Activated CD4-positive, alpha-beta memory T cell treated with anti-CD3 and anti-CD28 coated beads, Interleukin-2, amount 10 ng/mL, durations not matched to agents 7 days and 5 days (primary cell): ENCODE results near the gene LAMA4. TPM values are rescaled to one million over a fixed set of nuclear protein-coding genes. Genes with fewer than 3 reads are reported as not detected.

Source experiments
- CTCF ChIA-PET: fragments of 350-600 bp; sonication (Branson Sonifier 250); formaldehyde crosslinking; loops from one replicate; lab custom pipeline; 2021; ENCODE audit warnings: antibody characterized with exemption, inconsistent platforms; lab: Charles Lee
- POLR2A ChIA-PET: fragments of 350-600 bp; sonication (Branson Sonifier 250); formaldehyde crosslinking; loops from one replicate; lab custom pipeline; 2021; ENCODE audit warnings: antibody characterized with exemption; lab: Charles Lee
- DNase-seq: peaks from one replicate; pipeline ENCODE4 v3.0.0-alpha.2; 2020
- H3K27ac Mint-ChIP-seq: one replicate; pipeline ENCODE4 v1.8.0; 2021; ENCODE audit warnings: mild to moderate bottlenecking, mixed read lengths
- H3K27me3 Mint-ChIP-seq: one replicate; pipeline ENCODE4 v1.8.0; 2021; ENCODE audit warnings: mixed read lengths
- H3K36me3 Mint-ChIP-seq: one replicate; pipeline ENCODE4 v1.8.0; 2021; ENCODE audit warnings: low read depth, mixed read lengths
- H3K4me1 Mint-ChIP-seq: one replicate; pipeline ENCODE4 v1.8.0; 2021; ENCODE audit warnings: mixed read lengths
- H3K4me3 Mint-ChIP-seq: one replicate; pipeline ENCODE4 v1.8.0; 2021; ENCODE audit warnings: mild to moderate bottlenecking, mixed read lengths
- H3K9me3 Mint-ChIP-seq: one replicate; pipeline ENCODE4 v1.8.0; 2021; ENCODE audit warnings: mixed read lengths
- total RNA-seq, 2 experiments: library from RNA; stranded (reverse); gene quantifications; one replicate each; pipeline ENCODE4 v1.2.3, GENCODE V29; 2021

The LAMA4 gene
- total RNA-seq, 2 experiments from 2014 or later = not detected

DNA sequence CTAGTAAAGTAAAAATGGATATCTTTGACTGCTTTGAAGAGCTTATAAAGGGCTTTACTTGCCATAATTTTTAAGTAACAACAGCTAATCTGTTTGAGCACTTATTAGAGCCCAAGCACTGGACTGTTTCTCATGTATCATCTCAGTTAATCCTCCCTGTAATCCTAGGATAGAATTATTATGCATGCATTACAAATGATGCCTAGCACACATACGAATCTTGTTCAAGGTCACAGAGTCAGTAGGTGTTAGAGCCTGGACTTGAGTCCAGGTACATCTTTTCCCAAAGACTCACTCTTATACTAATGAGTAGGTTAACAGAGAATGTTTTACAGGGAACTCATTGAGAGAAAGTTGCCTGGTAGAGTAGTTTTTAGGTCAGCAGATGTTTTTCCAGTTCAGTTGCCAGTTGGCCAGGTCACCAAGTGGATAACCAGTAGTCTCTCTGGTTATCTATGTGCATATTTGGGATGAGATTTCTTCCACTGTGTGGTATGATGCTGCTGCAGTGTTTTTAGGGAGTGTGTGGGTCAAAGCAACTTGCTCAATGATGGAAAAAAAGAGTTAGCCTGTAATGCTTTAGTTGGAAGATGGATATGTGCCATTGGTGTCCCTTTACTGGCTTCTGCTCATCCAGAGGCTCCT, 32.3 kb upstream of the LAMA4 start:
- H3K9me3 Mint-ChIP-seq = peaks cover 3% of the 10 kb centered on the region
- CTCF ChIA-PET = interaction anchor here (0.6 to 1.2 kb wide), 3 partner anchors 10 to 1311 kb away, joined by 3 to 7 read pairs (median 4); no protein-coding TSS in a partner anchor
- peaks cover 66% of the 10 kb centered on the region for H3K27me3 Mint-ChIP-seq
- no peaks in the 10 kb centered on the region for H3K36me3 Mint-ChIP-seq
- H3K27ac Mint-ChIP-seq = no peak overlapping the region
- POLR2A ChIA-PET = interaction anchor here (2.0 kb wide), 1 partner anchor 51 kb away, joined by 10 read pairs; no protein-coding TSS in a partner anchor
- H3K4me1 Mint-ChIP-seq = peaks cover 37% of the 10 kb centered on the region
- H3K4me3 Mint-ChIP-seq = no peak overlapping the region
- no peak for DNase-seq

DNA sequence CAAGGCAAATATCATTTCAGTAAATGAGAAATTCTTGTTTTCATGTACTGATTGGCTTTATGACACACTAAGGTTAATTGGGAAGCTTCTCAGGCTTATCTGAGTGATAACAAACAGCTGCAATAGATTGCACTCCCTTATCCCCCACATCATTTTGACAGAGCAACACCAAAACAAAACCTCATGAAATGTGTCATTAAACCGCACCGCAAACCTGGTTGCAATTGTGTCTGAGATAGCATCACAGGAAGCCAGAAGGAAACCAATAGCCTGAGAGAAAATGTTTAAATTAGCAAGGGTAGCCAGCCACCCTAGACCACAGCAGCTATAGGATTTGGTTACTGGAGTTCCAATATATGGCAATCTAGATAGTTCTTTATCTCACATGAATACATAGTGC, 31.6 kb upstream of the LAMA4 start:
- DNase-seq = peak; percentile 81
- Mint-ChIP-seq H3K36me3 (no peaks in the 10 kb centered on the region), H3K27ac (no peak overlapping the region), H3K9me3 (peaks cover 3% of the 10 kb centered on the region), H3K27me3 (peaks cover 68% of the 10 kb centered on the region), H3K4me3 (no peak overlapping the region), H3K4me1 (peaks cover 37% of the 10 kb centered on the region)
- ChIA-PET POLR2A (interaction anchor here (0.9 to 2.0 kb wide), 3 partner anchors 19 to 64 kb away, joined by 3 to 10 read pairs (median 3); no protein-coding TSS in a partner anchor), CTCF (interaction anchor here (0.6 to 1.5 kb wide), 5 partner anchors 9 to 1310 kb away, joined by 3 to 7 read pairs (median 3); no protein-coding TSS in a partner anchor)

DNA sequence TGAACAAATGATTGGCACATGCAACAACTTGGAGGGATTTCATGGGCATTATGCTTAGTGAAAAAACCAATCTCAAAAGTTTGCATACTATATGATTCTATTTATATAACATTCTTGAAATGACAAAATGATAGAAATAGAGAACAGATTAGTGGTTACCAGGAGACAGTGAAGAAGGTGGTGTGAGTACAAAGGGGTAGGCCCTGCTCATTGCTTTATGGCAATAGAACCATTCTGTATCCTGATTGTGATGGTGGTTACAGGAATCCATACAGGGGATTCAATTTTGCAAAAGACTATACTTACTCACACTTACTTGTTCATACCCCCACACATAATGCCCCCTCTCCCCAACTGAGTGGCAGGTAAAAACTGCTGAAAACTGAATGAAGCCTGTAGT, 30.2 kb upstream of the LAMA4 start:
- peaks cover 37% of the 10 kb centered on the region for H3K4me1 Mint-ChIP-seq
- CTCF ChIA-PET = interaction anchor here (0.8 to 1.5 kb wide), 2 partner anchors 10 to 241 kb away, joined by 3 to 6 read pairs; no protein-coding TSS in a partner anchor
- H3K27me3 Mint-ChIP-seq = peaks cover 68% of the 10 kb centered on the region
- no peak overlapping the region for H3K4me3 Mint-ChIP-seq
- H3K27ac Mint-ChIP-seq = no peak overlapping the region
- no peak for DNase-seq
- POLR2A ChIA-PET = no interaction called here
- no peaks in the 10 kb centered on the region for H3K36me3 Mint-ChIP-seq
- H3K9me3 Mint-ChIP-seq = peaks cover 3% of the 10 kb centered on the region

DNA sequence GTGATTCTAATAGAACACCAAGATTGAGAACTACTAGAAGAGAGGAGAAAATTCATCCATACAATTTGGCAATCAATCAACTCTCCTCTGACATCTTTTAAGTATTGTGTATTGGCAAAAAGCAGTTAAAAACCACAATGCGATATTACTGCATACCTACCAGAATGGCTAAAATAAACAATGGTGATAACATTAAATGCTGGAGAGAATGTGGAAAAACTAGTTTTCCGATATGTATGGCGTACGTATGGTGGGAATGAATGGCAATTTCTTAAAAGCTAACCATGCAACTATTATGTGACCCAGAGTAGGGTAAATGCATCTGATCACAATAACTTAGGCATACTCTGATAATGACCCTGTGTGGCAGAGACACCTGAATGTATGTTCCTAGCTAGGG, 29.3 kb upstream of the LAMA4 start:
- CTCF ChIA-PET = interaction anchor here (0.8 kb wide), 1 partner anchor 240 kb away, joined by 6 read pairs; no protein-coding TSS in a partner anchor
- peaks cover 3% of the 10 kb centered on the region for H3K9me3 Mint-ChIP-seq
- H3K4me3 Mint-ChIP-seq = no peak overlapping the region
- H3K36me3 Mint-ChIP-seq = no peaks in the 10 kb centered on the region
- H3K4me1 Mint-ChIP-seq = peaks cover 37% of the 10 kb centered on the region
- H3K27ac Mint-ChIP-seq = no peak overlapping the region
- POLR2A ChIA-PET = no interaction called here
- no peak for DNase-seq
- H3K27me3 Mint-ChIP-seq = peaks cover 69% of the 10 kb centered on the region

DNA sequence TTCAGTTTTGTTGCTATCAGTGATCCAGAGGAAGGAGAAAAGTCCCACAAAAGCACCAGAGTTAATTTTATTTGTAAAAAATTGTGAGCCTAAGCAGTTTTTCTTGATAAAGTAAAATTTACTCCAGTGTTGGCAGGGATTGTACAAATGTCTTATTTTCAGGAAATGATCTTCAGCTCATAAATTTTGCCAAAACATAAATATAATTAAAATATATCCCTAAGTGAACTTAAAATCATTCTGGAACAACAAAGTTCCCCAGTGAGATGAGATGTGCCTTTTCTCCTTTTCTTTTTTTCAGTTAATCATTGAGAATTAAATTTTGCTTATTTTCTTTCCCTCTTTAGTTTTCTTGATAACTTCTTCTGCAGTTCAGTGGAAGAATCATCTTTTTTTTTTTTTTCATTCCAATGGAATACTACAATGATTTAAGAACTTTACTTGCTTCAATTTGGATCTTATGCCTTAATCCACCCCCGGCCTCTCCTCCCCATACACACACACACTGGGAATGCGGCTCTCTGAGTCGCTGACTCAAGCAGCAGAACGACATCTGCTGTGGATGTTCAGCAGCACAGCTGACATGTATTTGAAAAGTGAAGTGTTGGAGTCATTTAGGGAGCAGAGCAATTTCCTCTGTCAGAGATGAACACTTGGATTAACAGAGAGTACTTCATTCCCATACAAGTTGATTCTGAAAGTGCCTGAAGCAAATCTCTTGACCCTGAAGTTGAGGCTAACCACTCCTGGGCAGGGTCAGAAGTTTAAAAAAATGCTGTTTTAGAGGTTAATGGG, 27.7 kb upstream of the LAMA4 start:
- peaks cover 68% of the 10 kb centered on the region for H3K27me3 Mint-ChIP-seq
- H3K4me1 Mint-ChIP-seq = peaks cover 28% of the 10 kb centered on the region
- H3K4me3 Mint-ChIP-seq = no peak overlapping the region
- CTCF ChIA-PET = no interaction called here
- no peaks in the 10 kb centered on the region for H3K36me3 Mint-ChIP-seq
- no peak overlapping the region for H3K27ac Mint-ChIP-seq
- no peaks in the 10 kb centered on the region for H3K9me3 Mint-ChIP-seq
- no peak for DNase-seq
- POLR2A ChIA-PET = no interaction called here

DNA sequence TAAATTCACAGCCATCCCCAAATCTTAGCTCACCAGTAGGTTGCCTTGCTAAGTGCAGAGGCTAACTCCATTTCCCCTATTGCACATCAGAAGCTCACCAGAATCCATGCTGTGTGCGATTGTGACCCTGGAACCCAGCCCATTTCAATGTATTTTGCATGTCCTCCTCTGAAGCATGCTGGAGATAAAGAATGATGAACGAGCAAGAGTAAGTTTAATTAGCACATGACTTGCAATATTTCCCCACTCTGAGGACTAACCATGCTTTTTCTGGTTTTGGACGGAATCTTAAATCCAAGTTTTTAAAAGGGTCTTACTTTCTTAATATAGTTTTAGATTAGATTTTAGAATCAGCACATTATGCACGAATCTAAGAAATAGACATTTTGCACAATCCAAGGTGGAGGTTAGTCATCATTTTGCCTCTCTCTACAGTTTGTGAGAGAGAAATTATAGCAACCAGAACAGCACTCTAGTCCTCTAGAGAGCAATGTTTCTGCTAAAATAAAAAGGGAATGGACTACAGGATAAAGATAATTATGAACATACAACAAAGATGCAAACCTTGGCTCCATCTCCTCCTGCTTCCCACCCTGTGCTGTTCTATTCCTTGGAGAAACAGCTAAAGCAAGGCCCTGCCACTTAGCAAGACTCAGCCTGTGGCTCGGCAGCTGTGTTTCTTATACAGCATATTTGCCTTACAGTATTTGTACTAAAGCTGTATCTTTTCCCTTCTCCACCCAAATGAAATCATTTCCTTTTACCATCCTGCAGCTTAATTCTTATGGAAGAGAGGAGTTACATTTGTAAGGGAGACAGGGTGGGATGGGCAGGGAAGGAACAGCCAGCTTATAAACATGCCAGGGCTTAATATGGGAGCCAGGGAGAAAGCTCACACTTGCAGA, 24.9 kb upstream of the LAMA4 start:
- DNase-seq = no peak
- H3K4me1 Mint-ChIP-seq = peaks cover 4% of the 10 kb centered on the region
- H3K4me3 Mint-ChIP-seq = no peak overlapping the region
- ChIA-PET POLR2A (no interaction called here), CTCF (interaction anchor here (1.0 kb wide), 1 partner anchor 101 kb away, joined by 3 read pairs; no protein-coding TSS in a partner anchor)
- no peaks in the 10 kb centered on the region for H3K36me3 Mint-ChIP-seq
- H3K27ac Mint-ChIP-seq = no peak overlapping the region
- no peaks in the 10 kb centered on the region for H3K9me3 Mint-ChIP-seq
- H3K27me3 Mint-ChIP-seq = peaks cover 75% of the 10 kb centered on the region

DNA sequence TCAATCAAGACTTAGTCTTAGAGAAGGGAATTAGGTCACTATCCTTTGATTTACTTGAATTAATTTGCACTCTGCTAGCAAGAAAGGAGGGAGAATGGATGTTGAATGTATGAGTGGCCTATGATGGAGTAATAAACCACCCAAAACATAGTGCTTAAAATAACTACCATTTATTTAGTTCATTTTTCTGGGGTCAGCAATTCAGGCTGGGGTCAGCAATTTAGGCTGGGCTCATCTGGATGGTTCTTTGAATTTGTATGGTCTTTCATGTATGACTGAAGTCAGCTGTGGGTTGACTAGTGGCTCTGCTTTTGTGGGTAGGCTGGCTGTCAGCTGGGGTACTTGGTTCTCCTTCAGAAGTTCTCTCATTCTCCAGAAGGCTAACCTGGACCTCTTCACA, 21.0 kb upstream of the LAMA4 start:
- Mint-ChIP-seq H3K27me3 (peaks cover 55% of the 10 kb centered on the region), H3K4me1 (no peaks in the 10 kb centered on the region), H3K4me3 (no peak overlapping the region), H3K9me3 (no peaks in the 10 kb centered on the region), H3K36me3 (no peaks in the 10 kb centered on the region), H3K27ac (no peak overlapping the region)
- CTCF ChIA-PET = no interaction called here
- POLR2A ChIA-PET = no interaction called here
- no peak for DNase-seq

DNA sequence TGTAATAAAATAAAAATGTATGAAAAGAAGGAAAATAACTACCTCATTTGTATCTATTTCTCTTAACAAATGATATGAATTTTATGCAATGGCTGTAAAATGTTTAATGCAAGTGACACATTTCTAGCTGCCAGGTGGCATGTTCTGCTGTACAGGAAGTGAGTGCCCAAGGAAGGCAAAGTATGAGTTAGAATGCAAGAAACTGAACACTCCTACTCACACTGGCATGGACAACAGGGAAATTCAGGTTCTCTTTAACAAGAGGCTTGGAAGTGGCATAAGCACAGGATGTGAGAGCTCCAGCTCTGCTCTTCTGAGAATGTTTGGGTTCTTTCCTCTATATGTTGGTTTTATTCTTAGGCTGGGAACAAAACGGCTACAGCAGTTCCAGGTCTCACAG, 20.4 kb upstream of the LAMA4 start:
- POLR2A ChIA-PET = no interaction called here
- Mint-ChIP-seq H3K27ac (no peak overlapping the region), H3K36me3 (no peaks in the 10 kb centered on the region), H3K4me3 (no peak overlapping the region), H3K9me3 (no peaks in the 10 kb centered on the region), H3K27me3 (peaks cover 51% of the 10 kb centered on the region), H3K4me1 (no peaks in the 10 kb centered on the region)
- no peak for DNase-seq
- CTCF ChIA-PET = no interaction called here

DNA sequence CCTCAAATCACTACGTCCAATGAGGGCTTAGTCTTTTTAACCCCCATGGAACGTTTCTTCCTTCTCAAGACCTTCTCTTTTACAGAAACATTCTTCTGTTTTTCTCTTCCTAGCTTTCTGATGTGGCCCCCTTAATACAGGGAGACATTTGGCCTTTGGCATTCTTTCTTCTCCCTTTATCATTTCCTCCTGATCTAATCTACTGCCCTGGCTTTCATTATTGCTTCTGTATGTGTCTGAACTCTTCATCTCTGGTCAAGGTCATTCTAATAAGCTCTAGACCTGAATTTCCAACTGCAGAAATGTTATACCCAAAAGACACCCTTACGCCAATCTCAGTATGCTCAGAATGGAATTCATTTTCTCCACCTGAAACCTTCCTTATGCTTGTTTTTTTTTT, 18.4 kb upstream of the LAMA4 start:
- no peaks in the 10 kb centered on the region for H3K4me1 Mint-ChIP-seq
- H3K27ac Mint-ChIP-seq = no peak overlapping the region
- no peaks in the 10 kb centered on the region for H3K9me3 Mint-ChIP-seq
- ChIA-PET CTCF (no interaction called here), POLR2A (no interaction called here)
- no peak for DNase-seq
- peaks cover 40% of the 10 kb centered on the region for H3K27me3 Mint-ChIP-seq
- no peaks in the 10 kb centered on the region for H3K36me3 Mint-ChIP-seq
- H3K4me3 Mint-ChIP-seq = no peak overlapping the region

DNA sequence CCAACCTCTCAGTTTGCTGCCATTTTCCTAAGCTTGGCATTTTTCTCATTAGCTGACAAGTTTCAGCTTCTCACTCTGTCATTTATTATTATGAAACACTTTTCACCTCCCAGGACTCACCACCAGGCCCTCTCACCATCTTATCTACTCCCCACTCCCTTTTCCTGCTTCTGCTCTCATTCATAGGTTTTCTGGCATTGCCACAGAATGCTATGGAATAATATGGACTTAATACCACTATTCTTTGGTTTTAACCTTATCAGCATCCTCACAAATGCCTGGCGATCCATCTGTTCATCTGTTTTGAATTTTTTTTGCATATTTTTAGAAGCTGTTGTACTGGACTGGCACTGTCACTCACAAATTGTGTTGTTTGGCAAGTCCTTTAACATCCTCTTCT, 16.4 kb upstream of the LAMA4 start:
- H3K27ac Mint-ChIP-seq = no peak overlapping the region
- CTCF ChIA-PET = no interaction called here

DNA sequence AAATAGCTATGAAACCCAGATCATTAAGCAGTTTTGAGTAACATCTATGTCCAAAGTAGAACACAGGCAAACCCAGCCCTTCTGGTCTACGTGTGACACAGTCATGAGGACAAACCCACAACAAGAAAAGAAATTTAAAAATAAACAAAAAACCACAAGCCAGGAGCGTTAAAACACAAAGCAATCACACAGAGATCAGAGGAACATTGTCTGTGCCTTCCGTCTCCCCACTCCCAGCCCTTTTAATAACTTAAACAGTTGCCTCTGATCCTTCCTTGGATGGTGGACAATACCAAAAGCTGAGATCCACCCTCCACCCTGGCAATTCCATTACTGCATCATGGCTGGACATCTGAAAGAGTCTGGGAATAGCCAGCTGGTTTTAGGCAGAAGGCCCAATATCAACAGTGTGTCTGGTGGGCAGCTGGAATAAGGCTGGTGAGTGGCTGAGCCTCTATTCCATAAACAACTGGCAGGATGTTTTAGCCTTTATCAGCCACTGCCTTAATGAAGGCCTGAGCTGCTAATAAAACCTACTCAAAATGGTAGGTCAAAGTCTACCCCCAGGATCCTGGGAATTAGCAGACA, 15.7 kb upstream of the LAMA4 start:
- Mint-ChIP-seq H3K27ac (no peak overlapping the region), H3K9me3 (no peaks in the 10 kb centered on the region), H3K4me3 (no peak overlapping the region), H3K4me1 (no peaks in the 10 kb centered on the region), H3K36me3 (no peaks in the 10 kb centered on the region), H3K27me3 (peaks cover 29% of the 10 kb centered on the region)
- ChIA-PET CTCF (no interaction called here), POLR2A (no interaction called here)
- DNase-seq = no peak

More for the DNA sequence above, 16.4 kb upstream of the LAMA4 start:
- Mint-ChIP-seq H3K4me3 (no peak overlapping the region), H3K4me1 (no peaks in the 10 kb centered on the region), H3K36me3 (no peaks in the 10 kb centered on the region), H3K27me3 (peaks cover 32% of the 10 kb centered on the region), H3K9me3 (no peaks in the 10 kb centered on the region)
- POLR2A ChIA-PET = no interaction called here
- no peak for DNase-seq

DNA sequence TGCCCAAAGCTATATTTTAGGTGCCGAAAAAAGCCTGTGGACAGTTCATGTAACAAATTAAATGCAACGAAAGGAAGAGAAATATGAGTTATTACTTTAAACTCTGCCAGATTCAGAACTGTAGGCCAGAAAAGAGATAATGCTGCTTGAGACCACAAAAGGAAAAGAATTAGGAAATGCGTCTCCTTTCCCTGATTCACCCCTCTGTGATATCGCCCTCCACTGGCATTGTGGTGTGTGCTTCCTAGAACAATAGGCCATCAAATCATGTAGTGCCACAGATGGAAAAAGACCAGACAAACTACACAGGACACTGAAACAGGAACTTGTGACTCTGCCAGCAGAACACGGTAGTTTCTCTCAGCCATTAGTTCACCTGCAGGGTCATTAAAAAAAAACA, 14.7 kb upstream of the LAMA4 start:
- peaks cover 32% of the 10 kb centered on the region for H3K27me3 Mint-ChIP-seq
- POLR2A ChIA-PET = no interaction called here
- H3K4me1 Mint-ChIP-seq = no peaks in the 10 kb centered on the region
- H3K4me3 Mint-ChIP-seq = no peak overlapping the region
- DNase-seq = no peak
- CTCF ChIA-PET = no interaction called here
- H3K27ac Mint-ChIP-seq = no peak overlapping the region
- H3K9me3 Mint-ChIP-seq = no peaks in the 10 kb centered on the region
- no peaks in the 10 kb centered on the region for H3K36me3 Mint-ChIP-seq
